Epithelial cell of esophagus (primary cell): Measurements from ENCODE around the gene RPS6KL1.
A peak's percentile ranks its signal among the peaks of the same experiment; 100 is the strongest.

Experiments
- DNase-seq: peaks from one replicate; pipeline ENCODE4 v3.0.0; 2010; ENCODE audit warnings: low read depth
- H3K4me3 ChIP-seq: 2 replicates; pipeline ENCODE4 v1.5.1; 2011; ENCODE audit warnings: mild to moderate bottlenecking, low read length, control low read depth
- CTCF ChIP-seq: IDR thresholded peaks from 2 replicates; pipeline ENCODE4 v1.5.1; 2011; ENCODE audit warnings: low read depth, mild to moderate bottlenecking, low read length, control low read depth, inconsistent platforms; ENCODE audit not compliant: insufficient read depth; ENCODE audit errors: missing control alignments

The RPS6KL1 gene

GRCh38 chr14:74911704-74912103, 11.4 kb downstream of the RPS6KL1 start:
- peak; percentile 29 for DNase-seq
- no peak for TF ChIP-seq CTCF
- H3K4me3 ChIP-seq = no peak overlapping the region

GRCh38 chr14:74911221-74911620, 11.8 kb downstream of the RPS6KL1 start:
- H3K4me3 ChIP-seq = no peak overlapping the region
- DNase-seq = no peak
- TF ChIP-seq CTCF = no peak

GRCh38 chr14:74910556-74910955, 12.5 kb downstream of the RPS6KL1 start:
- no peak for DNase-seq

GRCh38 chr14:74909911-74910310, 13.1 kb downstream of the RPS6KL1 start:
- H3K4me3 ChIP-seq = no peak overlapping the region
- TF ChIP-seq CTCF = no peak
- DNase-seq = no peak

More at GRCh38 chr14:74910556-74910955, 12.5 kb downstream of the RPS6KL1 start:
- no peak for TF ChIP-seq CTCF
- H3K4me3 ChIP-seq = no peak overlapping the region

GRCh38 chr14:74909501-74909900, 13.6 kb downstream of the RPS6KL1 start:
- no peak for DNase-seq
- H3K4me3 ChIP-seq = no peak overlapping the region
- TF ChIP-seq CTCF = no peak

GRCh38 chr14:74908861-74909341, 14.2 kb downstream of the RPS6KL1 start:
- TF ChIP-seq CTCF = no peak
- no peak overlapping the region for H3K4me3 ChIP-seq
- no peak for DNase-seq

GRCh38 chr14:74907744-74908143, 15.3 kb downstream of the RPS6KL1 start:
- H3K4me3 ChIP-seq = no peak overlapping the region
- no peak for DNase-seq
- TF ChIP-seq CTCF = no peak
